Upper lobe of left lung (tissue), 4 donors: ENCODE results near the gene SMIM9.

Source experiments
- POLR2A ChIP-seq, 4 donors: fragments of 450-650 bp; IDR thresholded peaks; one replicate each; pipeline ENCODE4 v1.5.1; 2016 to 2017; ENCODE audit warnings: antibody characterized with exemption in 4 of 4, mild to moderate bottlenecking in 2 of 4
- POLR2AphosphoS5 ChIP-seq, 2 donors: sonication (generic); formaldehyde crosslinking; IDR thresholded peaks; one replicate each; pipeline ENCODE4 v1.5.1; 2017; ENCODE audit warnings: antibody characterized with exemption in 2 of 2
- TF ChIP-seq, protein P1 (sequence below), 6 experiments: fragments of 450-650 bp in 4 of 6; fragments of 200-600 bp in 2 of 6; sonication (generic) in 2 of 6; IDR thresholded peaks; one replicate each; pipeline ENCODE4 v1.5.1; 2016 to 2019; ENCODE audit warnings: antibody characterized with exemption in 6 of 6

GRCh38 chrX:154827194-154828015 is 7.1 kb downstream of the SMIM9 start:
- TF ChIP-seq, protein P1, sequence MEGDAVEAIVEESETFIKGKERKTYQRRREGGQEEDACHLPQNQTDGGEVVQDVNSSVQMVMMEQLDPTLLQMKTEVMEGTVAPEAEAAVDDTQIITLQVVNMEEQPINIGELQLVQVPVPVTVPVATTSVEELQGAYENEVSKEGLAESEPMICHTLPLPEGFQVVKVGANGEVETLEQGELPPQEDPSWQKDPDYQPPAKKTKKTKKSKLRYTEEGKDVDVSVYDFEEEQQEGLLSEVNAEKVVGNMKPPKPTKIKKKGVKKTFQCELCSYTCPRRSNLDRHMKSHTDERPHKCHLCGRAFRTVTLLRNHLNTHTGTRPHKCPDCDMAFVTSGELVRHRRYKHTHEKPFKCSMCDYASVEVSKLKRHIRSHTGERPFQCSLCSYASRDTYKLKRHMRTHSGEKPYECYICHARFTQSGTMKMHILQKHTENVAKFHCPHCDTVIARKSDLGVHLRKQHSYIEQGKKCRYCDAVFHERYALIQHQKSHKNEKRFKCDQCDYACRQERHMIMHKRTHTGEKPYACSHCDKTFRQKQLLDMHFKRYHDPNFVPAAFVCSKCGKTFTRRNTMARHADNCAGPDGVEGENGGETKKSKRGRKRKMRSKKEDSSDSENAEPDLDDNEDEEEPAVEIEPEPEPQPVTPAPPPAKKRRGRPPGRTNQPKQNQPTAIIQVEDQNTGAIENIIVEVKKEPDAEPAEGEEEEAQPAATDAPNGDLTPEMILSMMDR (IDR thresholded peaks at IDR 0.05) = no peak
- TF ChIP-seq POLR2AphosphoS5 (IDR thresholded peaks at IDR 0.05) = no peak
- TF ChIP-seq POLR2A (IDR thresholded peaks at IDR 0.05) = no peak
